ENCODE results near the gene FOXP1. TPM values are rescaled to one million over a fixed set of nuclear protein-coding genes. Genes with fewer than 3 reads are reported as not detected.

FOXP1 gene
- total and polyA plus RNA-seq, 2 donors (not counting 1 experiment from before 2014, with no cell fraction given): 70.3 to 101 TPM

DNA sequence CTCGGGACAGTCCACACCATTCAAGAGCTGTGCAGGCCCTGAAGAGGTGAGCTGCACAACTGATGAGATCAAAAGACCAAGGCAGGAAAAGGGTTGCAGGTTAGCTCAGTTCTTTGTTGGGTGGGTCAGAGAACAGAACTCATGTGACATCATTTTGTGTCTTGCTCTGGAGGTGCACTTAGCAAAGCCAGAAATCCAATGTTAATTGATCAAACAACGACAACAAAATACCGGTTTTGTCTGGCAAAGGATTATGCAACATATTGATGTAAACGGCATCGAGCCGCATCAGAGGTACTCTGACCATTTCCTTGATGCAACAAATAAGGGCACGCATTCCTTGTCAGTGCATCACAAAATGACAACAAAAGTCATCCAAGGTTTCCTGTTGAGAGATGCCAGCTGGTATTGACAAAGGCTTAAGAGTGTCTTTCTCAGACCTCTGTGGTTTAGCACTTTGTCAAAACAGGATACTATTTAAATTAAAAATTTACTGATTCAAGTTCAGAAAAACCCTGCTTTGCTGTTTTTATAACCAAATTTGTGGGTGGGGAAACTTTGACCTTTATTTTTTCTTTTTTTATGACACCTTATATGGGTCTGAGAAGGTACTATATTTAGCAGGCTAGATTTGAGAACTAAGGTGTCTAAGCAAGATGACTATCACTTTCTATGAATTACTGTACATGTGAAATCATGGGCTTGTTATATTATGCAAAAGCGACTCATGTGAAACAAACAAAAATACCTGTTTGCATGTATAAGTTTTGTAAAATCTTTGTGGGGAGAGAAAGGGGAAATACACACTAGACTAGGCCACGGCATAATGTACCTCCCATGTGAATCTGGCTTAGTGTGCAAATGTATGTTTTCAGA, 496.1 kb downstream of the FOXP1 start:
- Histone ChIP-seq H3K79me2 (ENCODE audit: control insufficient read depth, insufficient read depth, low read length) (peaks cover 28% of the 10 kb centered on the region), H3K9me3 (ENCODE audit: control insufficient read depth, insufficient read depth, low read depth, low read length) (no peaks in the 10 kb centered on the region), H3K4me1 (ENCODE audit: control insufficient read depth, extremely low read depth, insufficient read depth, low read length) (peaks cover 13% of the 10 kb centered on the region), H3K27me3 (ENCODE audit: control insufficient read depth, insufficient read depth, low read length) (no peaks in the 10 kb centered on the region), H3K4me2 (ENCODE audit: extremely low read depth, insufficient read depth, low read length) (no peak overlapping the region), H2AFZ (ENCODE audit: low read length) (no peak overlapping the region), H4K20me1 (ENCODE audit: control insufficient read depth, extremely low read depth, insufficient read depth, low read length) (no peaks in the 10 kb centered on the region), H3K27ac (ENCODE audit: insufficient read depth, low read length) (no peak overlapping the region), H3K36me3 (ENCODE audit: control insufficient read depth, insufficient read depth, low read length) (peaks cover 1% of the 10 kb centered on the region), H3K4me3 (replicated peaks in 1 of 4; ENCODE audit: control extremely low read depth in 1 of 4, insufficient read depth in 1 of 4, low read depth in 3 of 4, low read length in 4 of 4) (no peak overlapping the region), H3K9ac (ENCODE audit: insufficient read depth, low read length) (no peak overlapping the region)
- peak; percentile 71 to 76 for DNase-seq (ENCODE audit: low read depth in 2 of 2)
- TF ChIP-seq EZH2 (IDR thresholded peaks at IDR 0.05; ENCODE audit: low read length, missing control alignments): no peak
- TF ChIP-seq, protein P1, sequence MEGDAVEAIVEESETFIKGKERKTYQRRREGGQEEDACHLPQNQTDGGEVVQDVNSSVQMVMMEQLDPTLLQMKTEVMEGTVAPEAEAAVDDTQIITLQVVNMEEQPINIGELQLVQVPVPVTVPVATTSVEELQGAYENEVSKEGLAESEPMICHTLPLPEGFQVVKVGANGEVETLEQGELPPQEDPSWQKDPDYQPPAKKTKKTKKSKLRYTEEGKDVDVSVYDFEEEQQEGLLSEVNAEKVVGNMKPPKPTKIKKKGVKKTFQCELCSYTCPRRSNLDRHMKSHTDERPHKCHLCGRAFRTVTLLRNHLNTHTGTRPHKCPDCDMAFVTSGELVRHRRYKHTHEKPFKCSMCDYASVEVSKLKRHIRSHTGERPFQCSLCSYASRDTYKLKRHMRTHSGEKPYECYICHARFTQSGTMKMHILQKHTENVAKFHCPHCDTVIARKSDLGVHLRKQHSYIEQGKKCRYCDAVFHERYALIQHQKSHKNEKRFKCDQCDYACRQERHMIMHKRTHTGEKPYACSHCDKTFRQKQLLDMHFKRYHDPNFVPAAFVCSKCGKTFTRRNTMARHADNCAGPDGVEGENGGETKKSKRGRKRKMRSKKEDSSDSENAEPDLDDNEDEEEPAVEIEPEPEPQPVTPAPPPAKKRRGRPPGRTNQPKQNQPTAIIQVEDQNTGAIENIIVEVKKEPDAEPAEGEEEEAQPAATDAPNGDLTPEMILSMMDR (conservative IDR thresholded peaks at IDR 0.05 in 1 of 2, IDR thresholded peaks at IDR 0.05 in 1 of 2; ENCODE audit: low read depth in 1 of 2, low read length in 2 of 2): no peak

DNA sequence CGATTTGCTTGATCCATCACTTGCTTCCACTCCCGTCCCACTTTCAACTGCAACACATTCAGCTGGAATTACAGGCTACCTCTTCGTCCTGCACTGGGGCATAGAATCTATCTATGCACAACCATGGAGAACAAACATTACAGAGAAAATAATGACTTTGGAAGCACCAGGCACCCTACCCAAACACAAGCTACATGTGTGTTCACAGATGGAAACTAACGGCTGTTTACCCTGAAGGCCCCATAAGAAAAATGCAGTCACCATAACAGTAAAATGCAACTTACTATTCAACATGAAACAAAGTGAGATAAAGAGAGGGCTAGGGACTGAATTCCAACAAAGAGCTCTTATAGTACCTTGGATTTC, 496.8 kb downstream of the FOXP1 start:
- Histone ChIP-seq H3K4me3 (replicated peaks in 1 of 4; ENCODE audit: control extremely low read depth in 1 of 4, insufficient read depth in 1 of 4, low read depth in 3 of 4, low read length in 4 of 4) (no peak overlapping the region), H3K36me3 (ENCODE audit: control insufficient read depth, insufficient read depth, low read length) (peaks cover 1% of the 10 kb centered on the region), H3K27me3 (ENCODE audit: control insufficient read depth, insufficient read depth, low read length) (no peaks in the 10 kb centered on the region), H3K4me1 (ENCODE audit: control insufficient read depth, extremely low read depth, insufficient read depth, low read length) (peaks cover 13% of the 10 kb centered on the region), H3K27ac (ENCODE audit: insufficient read depth, low read length) (no peak overlapping the region), H2AFZ (ENCODE audit: low read length) (no peak overlapping the region), H3K79me2 (ENCODE audit: control insufficient read depth, insufficient read depth, low read length) (peaks cover 28% of the 10 kb centered on the region), H3K4me2 (ENCODE audit: extremely low read depth, insufficient read depth, low read length) (no peak overlapping the region), H3K9ac (ENCODE audit: insufficient read depth, low read length) (no peak overlapping the region), H3K9me3 (ENCODE audit: control insufficient read depth, insufficient read depth, low read depth, low read length) (no peaks in the 10 kb centered on the region), H4K20me1 (ENCODE audit: control insufficient read depth, extremely low read depth, insufficient read depth, low read length) (no peaks in the 10 kb centered on the region)
- TF ChIP-seq, protein P1 (conservative IDR thresholded peaks at IDR 0.05 in 1 of 2, IDR thresholded peaks at IDR 0.05 in 1 of 2; ENCODE audit: low read depth in 1 of 2, low read length in 2 of 2): no peak
- no peak for TF ChIP-seq EZH2 (IDR thresholded peaks at IDR 0.05; ENCODE audit: low read length, missing control alignments)
- DNase-seq (ENCODE audit: low read depth in 2 of 2): no peak

DNA sequence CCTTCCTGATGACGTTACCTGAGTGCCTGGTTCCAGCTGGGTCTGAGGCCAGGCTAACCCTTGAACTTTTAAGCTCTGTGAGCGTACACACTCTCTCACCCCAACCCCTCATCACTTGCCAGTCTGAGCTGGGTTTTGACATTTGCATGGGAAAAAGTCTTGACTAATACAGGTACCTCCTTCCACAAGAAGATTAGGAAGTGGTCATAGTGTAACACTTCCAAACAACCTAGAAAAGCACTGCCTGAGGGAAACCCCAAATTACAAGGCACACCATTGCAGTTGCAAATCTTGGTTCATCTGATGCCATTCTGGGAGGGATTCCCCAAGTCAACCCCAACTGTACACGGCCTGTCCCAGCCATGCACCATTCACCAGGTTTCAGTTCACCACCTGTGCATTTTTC, 499.8 kb downstream of the FOXP1 start:
- H3K4me1 ChIP-seq (ENCODE audit: control insufficient read depth, extremely low read depth, insufficient read depth, low read length): peaks cover 7% of the 10 kb centered on the region
- no peaks in the 10 kb centered on the region for H3K9me3 ChIP-seq (ENCODE audit: control insufficient read depth, insufficient read depth, low read depth, low read length)
- H3K9ac ChIP-seq (ENCODE audit: insufficient read depth, low read length): no peak overlapping the region
- no peak overlapping the region for H3K4me3 ChIP-seq (replicated peaks in 1 of 4; ENCODE audit: control extremely low read depth in 1 of 4, insufficient read depth in 1 of 4, low read depth in 3 of 4, low read length in 4 of 4)
- no peaks in the 10 kb centered on the region for H4K20me1 ChIP-seq (ENCODE audit: control insufficient read depth, extremely low read depth, insufficient read depth, low read length)
- no peak overlapping the region for H2AFZ ChIP-seq (ENCODE audit: low read length)
- no peak overlapping the region for H3K4me2 ChIP-seq (ENCODE audit: extremely low read depth, insufficient read depth, low read length)
- H3K27ac ChIP-seq (ENCODE audit: insufficient read depth, low read length): no peak overlapping the region
- H3K27me3 ChIP-seq (ENCODE audit: control insufficient read depth, insufficient read depth, low read length): no peaks in the 10 kb centered on the region
- H3K36me3 ChIP-seq (ENCODE audit: control insufficient read depth, insufficient read depth, low read length): peaks cover 1% of the 10 kb centered on the region
- no peak for DNase-seq (ENCODE audit: low read depth in 2 of 2)
- TF ChIP-seq, protein P1 (conservative IDR thresholded peaks at IDR 0.05 in 1 of 2, IDR thresholded peaks at IDR 0.05 in 1 of 2; ENCODE audit: low read depth in 1 of 2, low read length in 2 of 2): no peak
- no peak for TF ChIP-seq EZH2 (IDR thresholded peaks at IDR 0.05; ENCODE audit: low read length, missing control alignments)
- peaks cover 16% of the 10 kb centered on the region for H3K79me2 ChIP-seq (ENCODE audit: control insufficient read depth, insufficient read depth, low read length)

All from fibroblast of lung (primary cell).